HFFc6 (cell line): ENCODE data around the gene GGA3. TPM values are rescaled to one million over a fixed set of nuclear protein-coding genes. Genes with fewer than 3 reads are reported as not detected.
A peak's percentile ranks its signal among the peaks of the same experiment; 100 is the strongest.

Experiments used
- DNase-seq: peaks from one replicate; pipeline ENCODE4 v3.0.0-alpha.2; 2018
- H3K27ac Mint-ChIP-seq: 2 replicates; pipeline ENCODE4 v1.8.0; 2020; ENCODE audit warnings: mild to moderate bottlenecking, mixed read lengths
- H3K27me3 Mint-ChIP-seq: 2 replicates; pipeline ENCODE4 v1.8.0; 2021; ENCODE audit warnings: mild to moderate bottlenecking, moderate library complexity, mixed read lengths; ENCODE audit not compliant: insufficient read depth
- H3K36me3 Mint-ChIP-seq: 2 replicates; pipeline ENCODE4 v1.8.0; 2021; ENCODE audit warnings: low read depth, mixed read lengths
- H3K4me1 Mint-ChIP-seq: 2 replicates; pipeline ENCODE4 v1.8.0; 2020; ENCODE audit warnings: low read depth, mixed read lengths
- H3K4me3 Mint-ChIP-seq: 2 replicates; pipeline ENCODE4 v1.8.0; 2020; ENCODE audit warnings: mild to moderate bottlenecking, moderate library complexity, mixed read lengths
- H3K9me3 Mint-ChIP-seq: 2 replicates; pipeline ENCODE4 v1.8.0; 2020; ENCODE audit warnings: mild to moderate bottlenecking, mixed read lengths
- total RNA-seq, 6 experiments: library from RNA; stranded (reverse); fragmentation: NEBNext Ultra II Directional; extraction: Animal tissue kit (Norgen Biotek cat#: 25700); gene quantifications; 2 replicates in 1 of 6; 3 replicates in 5 of 6; pipeline ENCODE4 v1.2.3, GENCODE V29; 2021
- TF ChIP-seq, protein P1 (sequence below): fragments of 200-600 bp; sonication (generic); IDR thresholded peaks from 2 replicates; pipeline ENCODE4 v1.5.0; 2021; ENCODE audit warnings: antibody characterized with exemption, mild to moderate bottlenecking

GGA3 gene
- total RNA-seq, 6 experiments from 2014 or later: 23.2 to 26.5 (median 24.2) TPM

- Mint-ChIP-seq H3K4me3 (no peak overlapping the region), H3K9me3 (no peaks in the 10 kb centered on the region), H3K36me3 (peaks cover 25% of the 10 kb centered on the region), H3K27ac (no peak overlapping the region), H3K27me3 (peaks cover 3% of the 10 kb centered on the region), H3K4me1 (peaks cover 16% of the 10 kb centered on the region)
- TF ChIP-seq, protein P1, sequence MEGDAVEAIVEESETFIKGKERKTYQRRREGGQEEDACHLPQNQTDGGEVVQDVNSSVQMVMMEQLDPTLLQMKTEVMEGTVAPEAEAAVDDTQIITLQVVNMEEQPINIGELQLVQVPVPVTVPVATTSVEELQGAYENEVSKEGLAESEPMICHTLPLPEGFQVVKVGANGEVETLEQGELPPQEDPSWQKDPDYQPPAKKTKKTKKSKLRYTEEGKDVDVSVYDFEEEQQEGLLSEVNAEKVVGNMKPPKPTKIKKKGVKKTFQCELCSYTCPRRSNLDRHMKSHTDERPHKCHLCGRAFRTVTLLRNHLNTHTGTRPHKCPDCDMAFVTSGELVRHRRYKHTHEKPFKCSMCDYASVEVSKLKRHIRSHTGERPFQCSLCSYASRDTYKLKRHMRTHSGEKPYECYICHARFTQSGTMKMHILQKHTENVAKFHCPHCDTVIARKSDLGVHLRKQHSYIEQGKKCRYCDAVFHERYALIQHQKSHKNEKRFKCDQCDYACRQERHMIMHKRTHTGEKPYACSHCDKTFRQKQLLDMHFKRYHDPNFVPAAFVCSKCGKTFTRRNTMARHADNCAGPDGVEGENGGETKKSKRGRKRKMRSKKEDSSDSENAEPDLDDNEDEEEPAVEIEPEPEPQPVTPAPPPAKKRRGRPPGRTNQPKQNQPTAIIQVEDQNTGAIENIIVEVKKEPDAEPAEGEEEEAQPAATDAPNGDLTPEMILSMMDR: peak; percentile 81
- no peak for DNase-seq
Measured at GRCh38 chr17:75240394-75241142, 20.8 kb downstream of the GGA3 start.

- Mint-ChIP-seq H3K36me3 (peaks cover 28% of the 10 kb centered on the region), H3K9me3 (no peaks in the 10 kb centered on the region), H3K4me1 (peaks cover 16% of the 10 kb centered on the region), H3K27ac (no peak overlapping the region), H3K4me3 (no peak overlapping the region), H3K27me3 (peaks cover 3% of the 10 kb centered on the region)
- DNase-seq: no peak
- TF ChIP-seq, protein P1: no peak
Measured at GRCh38 chr17:75239778-75240393, 21.5 kb downstream of the GGA3 start.

- Mint-ChIP-seq H3K9me3 (no peaks in the 10 kb centered on the region), H3K36me3 (peaks cover 33% of the 10 kb centered on the region), H3K4me1 (peaks cover 16% of the 10 kb centered on the region), H3K27me3 (peaks cover 3% of the 10 kb centered on the region), H3K4me3 (no peak overlapping the region), H3K27ac (no peak overlapping the region)
- no peak for DNase-seq
- TF ChIP-seq, protein P1: no peak
Measured at GRCh38 chr17:75239214-75239613, 22.2 kb downstream of the GGA3 start.

- Mint-ChIP-seq H3K4me3 (no peak overlapping the region), H3K27me3 (peaks cover 5% of the 10 kb centered on the region), H3K27ac (no peak overlapping the region), H3K9me3 (no peaks in the 10 kb centered on the region), H3K4me1 (peaks cover 16% of the 10 kb centered on the region), H3K36me3 (peaks cover 33% of the 10 kb centered on the region)
- peak; percentile 55 for DNase-seq
- TF ChIP-seq, protein P1: peak; percentile 90
Measured at GRCh38 chr17:75238684-75239191, 22.7 kb downstream of the GGA3 start.

- Mint-ChIP-seq H3K27me3 (peaks cover 5% of the 10 kb centered on the region), H3K27ac (no peak overlapping the region), H3K4me1 (peaks cover 16% of the 10 kb centered on the region), H3K4me3 (no peak overlapping the region), H3K9me3 (no peaks in the 10 kb centered on the region), H3K36me3 (peaks cover 33% of the 10 kb centered on the region)
- no peak for DNase-seq
- TF ChIP-seq, protein P1: no peak
Measured at GRCh38 chr17:75238020-75238580, 23.3 kb downstream of the GGA3 start.
